CMK (cell line): ENCODE results near the gene OSCP1.
A peak's percentile ranks its signal among the peaks of the same experiment; 100 is the strongest.

ENCODE experiments used
- DNase-seq: peaks from one replicate; pipeline ENCODE4 v3.0.0-alpha.2; 2010; ENCODE audit warnings: low read depth

Gene OSCP1

GRCh38 chr1:36401602-36402503 is 48.4 kb downstream of the OSCP1 start:
- DNase-seq, result no peak

GRCh38 chr1:36400825-36401601 is 49.2 kb downstream of the OSCP1 start:
- DNase-seq, result peak; percentile 98

DNA sequence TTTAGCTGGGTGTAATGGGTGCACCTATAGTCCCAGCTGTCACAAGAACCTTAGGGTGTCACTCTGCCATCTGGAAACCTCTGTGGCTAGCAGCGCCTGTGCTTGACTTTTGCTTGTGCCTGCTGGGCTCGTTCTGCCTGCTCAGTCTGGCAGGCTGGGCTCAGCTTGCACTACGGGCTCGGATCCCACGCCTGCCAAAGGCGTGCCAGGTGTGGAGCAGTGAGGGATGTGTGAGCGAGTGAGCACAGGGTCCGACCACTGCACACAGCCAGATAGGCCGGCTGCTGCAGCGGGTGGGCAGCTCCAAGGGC is 49.8 kb downstream of the OSCP1 start:
- no peak for DNase-seq

- no peak for DNase-seq
Measured at GRCh38 chr1:36398370-36398977, 51.8 kb downstream of the OSCP1 start.

DNA sequence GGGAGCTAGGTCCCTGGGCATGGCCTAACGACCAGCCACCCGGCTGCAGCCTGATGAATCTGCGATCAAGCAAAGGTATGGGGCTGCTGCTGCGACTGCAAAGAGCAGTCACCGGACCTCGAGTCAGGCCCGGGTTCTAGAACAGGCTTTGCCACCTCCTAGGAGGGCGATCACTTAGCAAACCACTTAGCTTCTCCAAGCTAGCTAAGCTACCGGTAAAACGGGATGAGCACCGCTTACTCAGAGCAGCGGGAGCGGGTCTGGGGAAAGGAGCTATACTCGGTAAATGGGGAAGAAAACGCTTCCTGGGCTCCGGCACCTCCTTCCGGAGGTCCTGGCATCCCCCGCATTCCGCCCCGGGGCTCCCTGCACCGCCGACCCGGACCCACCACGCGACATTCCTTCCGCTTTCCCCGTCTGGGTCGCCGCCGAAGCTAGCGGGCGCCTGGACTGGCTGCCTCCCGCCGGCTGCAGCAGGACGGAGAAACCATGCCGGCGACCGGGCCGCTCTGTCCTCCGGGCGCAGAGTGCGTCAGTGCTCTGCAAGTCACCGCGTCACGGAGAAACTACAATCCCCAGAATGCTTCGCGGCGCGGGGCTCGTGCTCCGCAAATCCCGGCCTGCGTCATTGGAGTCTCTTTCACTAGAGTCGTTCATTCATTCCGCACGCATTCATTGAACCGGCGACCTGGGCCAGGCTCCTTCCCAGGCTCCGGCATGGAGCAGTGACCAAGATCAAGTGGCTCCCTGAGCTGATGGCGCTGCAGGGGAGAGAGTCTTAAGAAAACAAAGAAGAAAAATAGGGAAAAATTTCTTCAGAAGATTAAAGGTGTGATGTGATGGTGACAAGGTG is 52.6 kb downstream of the OSCP1 start, which contains the start of gene LSM10:
TSS of gene LSM10 (minus strand) at position 531 of the 853 bp plus-strand sequence. CDS start 3,779 bp downstream, outside the sequence.
- peak; percentile 83 for DNase-seq

DNA sequence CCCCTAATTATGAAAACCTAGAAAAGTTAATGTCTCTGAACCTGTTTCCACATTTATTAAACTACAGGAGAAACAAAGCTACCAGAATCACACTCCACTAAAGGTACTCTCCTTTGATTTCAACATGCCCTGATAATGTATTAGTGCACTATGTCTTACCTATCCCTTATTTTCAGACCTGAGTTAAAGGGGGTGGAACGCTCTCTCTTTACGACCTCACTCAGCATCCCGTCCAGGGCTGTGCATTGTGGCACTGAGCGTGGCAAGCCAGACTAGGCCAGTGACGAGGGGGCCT is 53.2 kb downstream of the OSCP1 start:
- DNase-seq, result no peak

DNA sequence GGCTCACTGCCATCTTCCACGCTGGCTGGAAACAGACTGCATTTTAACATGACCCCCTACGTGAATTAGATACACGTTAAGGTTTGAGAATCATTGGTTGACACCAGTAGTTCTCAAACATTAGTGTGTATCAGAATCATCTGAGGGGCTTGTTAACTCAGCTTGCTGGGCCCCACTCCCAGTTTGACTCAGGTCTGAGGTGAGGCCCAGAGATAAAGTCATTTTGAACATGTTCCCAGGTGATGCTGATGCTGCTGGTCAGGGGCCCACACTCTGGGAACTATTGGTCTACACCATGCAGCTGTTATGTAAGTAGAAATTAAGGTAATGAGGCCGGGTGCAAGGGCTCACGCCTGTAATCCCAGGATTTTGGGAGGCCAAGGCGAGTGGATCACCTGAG is 53.9 kb downstream of the OSCP1 start:
- no peak for DNase-seq

- no peak for DNase-seq
Measured at GRCh38 chr1:36393686-36394085, 56.6 kb downstream of the OSCP1 start.

GRCh38 chr1:36392836-36393235 is 57.4 kb downstream of the OSCP1 start:
- DNase-seq, result no peak

DNA sequence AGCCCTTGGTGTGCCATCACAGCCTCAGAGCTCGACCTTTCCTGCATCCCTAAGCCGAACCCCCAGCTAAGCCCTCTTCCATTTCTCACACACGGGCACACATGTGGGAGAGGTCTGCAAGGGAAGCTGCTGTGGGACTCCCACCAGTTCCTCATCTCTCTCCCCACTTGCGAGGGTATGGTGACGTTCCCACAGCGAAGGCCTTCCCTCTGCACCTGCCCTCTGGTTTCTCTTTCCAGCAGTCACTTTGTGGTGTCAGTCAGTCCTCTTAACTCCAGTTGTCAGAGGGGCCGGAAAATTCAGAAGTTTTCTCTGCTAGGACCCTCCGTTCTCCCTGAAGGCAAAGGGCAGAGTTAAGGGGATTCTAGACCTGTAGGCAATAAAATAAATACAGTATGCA is 59.0 kb downstream of the OSCP1 start:
- no peak for DNase-seq

DNA sequence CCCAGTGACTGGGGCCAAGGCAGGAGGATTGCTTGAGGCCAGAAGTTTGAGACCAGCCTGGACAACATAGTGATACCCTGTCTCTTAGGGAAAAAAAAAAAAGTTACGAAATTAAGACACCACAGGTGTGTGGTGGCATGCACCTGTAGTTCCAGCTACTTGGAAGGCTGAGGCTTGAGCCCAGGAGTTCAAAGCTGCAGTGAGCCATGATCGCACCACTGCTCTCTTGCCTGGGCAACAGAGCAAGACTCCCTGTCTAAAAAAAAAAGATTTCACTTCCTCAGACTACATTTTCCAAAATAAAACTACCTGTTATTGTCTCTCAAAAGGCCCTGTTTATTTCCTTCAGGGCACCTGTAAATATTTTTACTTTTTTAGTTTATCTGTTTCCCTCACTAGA is 59.8 kb downstream of the OSCP1 start:
- DNase-seq, result no peak

- no peak for DNase-seq
Measured at GRCh38 chr1:36389999-36390398, 60.3 kb downstream of the OSCP1 start.

- no peak for DNase-seq
Measured at GRCh38 chr1:36389261-36389660, 61.0 kb downstream of the OSCP1 start.

DNA sequence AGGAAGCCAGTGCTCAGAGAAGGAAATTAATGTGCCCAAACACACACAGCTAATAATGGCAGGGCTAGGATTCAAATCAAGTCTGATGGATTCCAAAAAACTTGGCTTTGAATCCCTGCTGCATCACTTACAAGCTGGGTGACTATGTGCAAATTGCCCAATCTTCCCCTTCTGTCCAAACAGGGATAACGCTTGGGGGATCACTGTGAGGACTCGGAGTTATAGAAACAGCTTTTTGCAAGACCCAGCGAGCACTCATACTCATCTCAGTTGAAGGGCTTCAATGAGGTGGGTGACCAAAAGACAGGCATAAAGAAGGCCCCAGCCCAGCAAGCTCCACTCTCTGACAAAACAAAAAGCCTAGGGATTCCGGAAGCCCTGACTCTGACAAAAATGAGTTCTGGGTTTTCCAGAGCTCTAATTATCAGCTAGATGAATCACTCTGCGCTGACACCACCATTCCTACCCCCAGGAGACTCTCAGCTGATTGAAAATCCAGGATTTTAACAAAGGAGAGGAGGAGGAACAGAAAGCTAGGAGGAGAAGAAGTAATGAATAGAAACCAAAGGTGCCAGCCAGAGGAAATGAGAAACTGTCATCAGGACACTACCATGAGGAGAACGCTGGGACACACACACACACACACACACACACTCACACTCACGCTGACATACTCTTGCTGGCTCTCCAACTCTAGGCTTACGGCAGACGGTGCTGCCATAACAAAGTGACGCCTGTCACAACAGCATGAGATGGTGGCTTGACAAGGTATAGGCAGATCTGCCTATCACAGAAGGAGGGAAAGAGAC is 62.9 kb downstream of the OSCP1 start:
- DNase-seq, result no peak

GRCh38 chr1:36386265-36387140 is 63.7 kb downstream of the OSCP1 start:
- peak; percentile 97 for DNase-seq

- DNase-seq, result peak; percentile 99
Measured at GRCh38 chr1:36385410-36386264, 64.6 kb downstream of the OSCP1 start, which contains the start of gene STK40. Gene STK40, minus strand, starts transcription at chr1:36385924. Its CDS starts 24,592 bp downstream, at chr1:36361332.

DNA sequence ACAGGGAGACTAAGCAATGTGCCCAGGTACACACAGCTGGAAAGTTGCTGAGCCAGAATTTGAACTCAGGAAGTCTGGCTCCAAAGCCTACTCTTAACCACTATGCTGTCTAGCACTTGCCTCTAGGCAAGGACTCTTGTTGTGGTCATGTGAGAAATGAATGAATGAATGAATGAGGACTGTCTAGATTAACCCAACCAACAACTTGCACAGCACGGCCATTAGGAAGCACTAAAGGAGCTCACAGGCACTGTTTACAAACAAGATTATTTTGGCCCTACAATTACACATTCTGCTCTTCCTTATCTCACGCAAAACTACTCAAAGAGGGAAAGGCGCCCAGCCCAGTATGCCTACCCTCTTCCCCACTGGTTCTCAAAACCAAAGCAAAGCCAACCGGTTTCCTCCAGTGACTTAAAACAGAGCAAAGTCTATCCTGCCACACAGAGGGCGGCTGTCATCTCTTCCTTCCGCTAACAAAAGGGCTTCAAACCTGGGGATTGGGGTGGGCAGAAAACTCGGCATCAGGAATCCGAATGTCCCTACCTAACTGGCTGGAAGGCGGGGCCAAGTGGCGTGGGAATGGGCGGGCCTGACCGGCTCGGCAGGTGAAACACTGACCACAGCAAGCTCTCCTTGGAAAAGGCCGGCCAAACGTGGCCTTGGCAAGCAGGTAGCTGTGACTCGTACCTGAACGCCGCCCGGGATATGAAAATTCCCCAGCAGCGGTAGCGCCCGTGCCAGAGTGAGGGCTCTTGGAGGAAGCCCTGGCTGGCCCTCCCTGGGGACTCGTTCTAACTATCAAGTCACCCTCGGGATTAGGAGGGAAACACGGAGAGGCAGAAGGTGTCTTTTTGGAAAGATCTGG is 65.5 kb downstream of the OSCP1 start:
- DNase-seq, result no peak

DNA sequence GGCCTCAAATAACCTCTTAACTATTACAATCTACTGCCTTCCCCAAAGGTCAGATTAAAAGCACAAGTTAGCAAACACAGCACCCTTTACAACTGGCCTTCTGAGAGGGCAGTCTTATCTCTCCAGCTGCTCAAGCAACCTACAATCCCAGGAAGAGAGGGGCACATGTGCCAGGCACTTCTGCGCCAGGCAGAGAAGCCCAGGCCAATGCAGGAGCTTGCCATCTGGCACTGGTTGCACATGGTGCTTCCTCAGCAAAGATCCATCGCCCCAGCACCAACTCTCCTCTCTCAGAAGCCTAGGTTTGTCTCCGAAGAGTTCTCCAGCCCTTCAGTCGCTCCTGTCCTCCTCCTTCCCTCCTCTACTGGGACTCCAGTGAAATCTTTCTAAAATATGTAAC is 67.0 kb downstream of the OSCP1 start:
- DNase-seq, result no peak
